Ureter (tissue), 1 donor: ENCODE measurements around the gene TSPAN11. TPM values are rescaled to one million over a fixed set of nuclear protein-coding genes. Genes with fewer than 3 reads are reported as not detected.
"Not testable (repeated sequence)": the region's sequence is repeated elsewhere in the genome, so short reads cannot be mapped to it uniquely, and the experiment has no call there.

ENCODE experiments used
- DNase-seq: peaks from one replicate; pipeline ENCODE4 v3.0.0-alpha.2; 2020; ENCODE audit warnings: low spot score
- total RNA-seq: library from RNA; stranded (reverse); gene quantifications from one replicate; pipeline ENCODE4 v1.2.4, GENCODE V29; 2023
- donor health status: DM: yes; HTN: yes; CAD: no.

Gene TSPAN11
- total RNA-seq = 3.4 TPM

- DNase-seq = no peak
These were observed at the start of gene TSPAN11 for GRCh38 chr12:30926243-30927221. Gene TSPAN11 (plus strand): TSS chr12:30926748. CDS start chr12:30953992, 27,244 bp downstream.

GRCh38 chr12:30877105-30877875 lies 49.3 kb upstream of the TSPAN11 start:
- no peak for DNase-seq

GRCh38 chr12:30878024-30878423 lies 48.5 kb upstream of the TSPAN11 start:
- no peak for DNase-seq

- DNase-seq = no peak
These were observed 46.5 kb upstream of the TSPAN11 start for GRCh38 chr12:30880061-30880460.

DNA sequence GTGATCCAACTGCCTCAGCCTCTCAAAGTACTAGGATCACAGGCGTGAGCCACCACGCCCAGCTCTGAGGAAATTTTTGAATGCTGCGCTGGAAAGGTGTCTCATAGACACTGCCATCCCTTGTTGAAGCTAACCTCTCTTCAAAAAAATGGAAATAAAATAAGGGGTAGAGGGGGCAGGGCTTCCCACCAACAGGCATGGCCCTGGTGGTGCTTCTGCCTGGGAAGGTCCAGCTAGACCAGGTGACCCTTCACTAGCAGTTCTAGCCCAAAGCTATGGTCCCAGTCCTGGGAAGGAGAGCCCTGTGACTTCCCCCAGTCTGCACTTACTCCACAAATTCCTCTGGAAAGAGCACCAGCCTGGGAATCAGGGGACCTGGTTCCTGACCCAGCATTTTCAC lies 45.7 kb upstream of the TSPAN11 start:
- no peak for DNase-seq

GRCh38 chr12:30882706-30883105 lies 43.8 kb upstream of the TSPAN11 start:
- DNase-seq = no peak

- DNase-seq = no peak
These were observed 41.7 kb upstream of the TSPAN11 start for GRCh38 chr12:30884799-30885198.

- no peak for DNase-seq
These were observed 41.2 kb upstream of the TSPAN11 start for GRCh38 chr12:30885321-30885720.

DNA sequence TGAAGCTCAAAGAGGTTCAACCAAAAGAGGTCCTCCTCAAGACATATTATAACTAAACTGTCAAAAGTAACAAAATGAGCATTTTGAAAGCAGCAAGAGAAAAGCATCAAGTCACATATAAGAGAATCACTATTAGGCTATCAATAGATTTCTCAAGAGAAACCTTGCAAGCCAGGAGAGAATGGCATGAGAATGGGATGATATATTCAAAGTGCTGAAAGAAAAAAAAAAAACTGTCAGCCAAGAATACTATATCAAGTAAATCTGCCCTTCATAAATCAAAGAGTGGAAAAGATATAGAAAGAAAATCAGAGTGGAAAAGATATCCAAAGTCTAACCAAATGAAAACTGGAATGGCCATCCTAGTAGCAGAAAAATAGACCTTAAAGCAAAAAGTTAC lies 39.3 kb upstream of the TSPAN11 start:
- no peak for DNase-seq

DNA sequence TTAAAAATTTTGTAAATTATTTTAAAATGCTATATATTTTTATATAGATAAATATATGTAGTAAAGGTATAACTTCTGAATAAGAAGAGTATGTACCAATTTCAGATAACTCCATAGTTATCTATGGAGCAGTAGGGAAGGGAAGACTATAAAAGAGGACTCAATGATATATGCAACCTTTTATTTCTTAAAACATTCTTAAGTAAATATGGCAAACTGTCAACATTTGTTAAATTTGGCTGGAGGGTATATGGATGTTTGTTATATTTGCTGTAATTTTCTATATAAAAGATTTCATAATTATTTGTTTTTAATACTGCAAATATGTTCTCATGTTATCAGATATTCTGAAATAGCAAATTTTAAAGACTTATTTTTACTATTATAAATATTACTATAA lies 38.3 kb upstream of the TSPAN11 start:
- no peak for DNase-seq

- DNase-seq = not testable (repeated sequence)
These were observed 32.0 kb upstream of the TSPAN11 start for GRCh38 chr12:30894531-30894930.

- no peak for DNase-seq
These were observed 30.1 kb upstream of the TSPAN11 start for GRCh38 chr12:30896461-30896860.

GRCh38 chr12:30898846-30899245 lies 27.7 kb upstream of the TSPAN11 start:
- DNase-seq = no peak

- no peak for DNase-seq
These were observed 26.2 kb upstream of the TSPAN11 start for GRCh38 chr12:30900351-30900750.

- no peak for DNase-seq
These were observed 24.5 kb upstream of the TSPAN11 start for GRCh38 chr12:30902001-30902400.

DNA sequence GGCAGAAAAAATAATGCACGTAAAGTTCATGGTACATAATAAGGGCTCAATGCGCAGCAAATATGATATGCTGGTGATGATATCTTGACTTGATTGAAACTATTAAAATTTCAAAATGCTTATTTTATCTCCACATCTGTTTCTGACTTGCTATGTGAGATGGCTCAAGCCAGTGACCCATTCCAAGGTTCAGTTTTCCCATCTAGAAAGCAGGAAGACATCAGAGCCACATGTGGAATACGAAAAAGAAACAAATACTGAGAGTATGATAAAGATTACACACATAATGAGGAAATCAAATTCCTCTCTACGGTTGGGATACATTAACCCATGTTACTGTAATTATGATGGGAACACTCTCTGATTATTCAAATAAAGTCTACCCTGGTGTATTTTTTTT lies 24.0 kb upstream of the TSPAN11 start:
- no peak for DNase-seq

GRCh38 chr12:30905463-30906009 lies 21.0 kb upstream of the TSPAN11 start:
- DNase-seq = no peak

DNA sequence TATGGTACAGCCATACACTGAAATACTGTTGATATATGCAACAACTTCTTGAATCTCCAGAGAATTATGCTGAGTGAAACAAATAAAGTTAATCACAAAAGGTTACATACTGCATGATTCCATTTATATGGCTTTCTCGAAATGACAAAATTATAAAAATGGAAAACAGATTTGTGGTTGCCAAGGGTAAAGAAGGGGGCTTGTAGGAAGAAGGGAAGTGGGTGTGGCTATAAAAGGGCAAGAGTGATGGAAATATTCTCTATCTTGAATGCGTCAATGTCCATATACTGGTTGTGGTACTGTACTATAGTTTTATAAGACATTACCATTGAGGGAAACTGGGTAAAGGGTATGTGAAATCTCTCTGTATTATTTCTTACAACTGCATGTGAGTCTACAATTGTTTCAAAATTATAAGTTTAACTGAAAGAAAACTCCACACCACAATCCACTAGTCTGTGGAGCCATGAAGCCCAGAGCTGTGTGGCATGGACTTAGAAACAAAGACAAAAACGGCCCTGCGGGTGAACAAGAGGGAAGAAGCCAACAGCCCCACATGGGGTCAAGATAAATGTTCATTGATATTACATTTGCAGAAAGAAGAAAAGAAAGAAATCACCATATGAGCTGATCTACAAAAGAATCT lies 18.3 kb upstream of the TSPAN11 start:
- no peak for DNase-seq

DNA sequence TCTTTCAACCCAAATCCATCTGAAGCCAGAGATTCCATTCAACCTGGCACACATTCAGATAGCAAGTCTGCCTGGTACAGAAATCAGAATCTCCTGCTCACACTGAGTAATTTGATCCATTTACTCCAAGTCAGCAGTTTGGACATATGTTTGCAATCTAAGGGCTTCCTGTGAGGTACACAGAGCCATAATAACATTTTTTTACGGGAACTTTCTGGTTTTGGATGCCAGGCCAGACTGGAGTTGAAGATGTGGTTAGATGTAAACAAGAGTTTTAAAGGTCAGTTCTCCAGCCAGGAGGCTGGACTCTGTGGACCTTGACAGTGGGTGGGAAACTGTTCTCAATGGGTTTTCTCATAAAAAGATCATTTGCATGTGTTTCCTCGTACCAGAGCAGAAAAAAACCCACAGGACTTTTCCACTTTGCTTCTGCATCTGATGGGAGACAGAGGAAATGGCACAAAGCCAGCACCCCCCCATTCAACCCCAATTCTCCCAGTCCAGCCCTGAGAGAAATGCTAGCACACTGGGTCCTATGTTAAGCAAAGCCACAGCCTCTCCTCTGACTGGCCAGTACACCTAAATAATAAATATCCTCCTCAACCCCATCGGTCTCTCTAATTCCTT lies 17.7 kb upstream of the TSPAN11 start:
- DNase-seq = no peak

DNA sequence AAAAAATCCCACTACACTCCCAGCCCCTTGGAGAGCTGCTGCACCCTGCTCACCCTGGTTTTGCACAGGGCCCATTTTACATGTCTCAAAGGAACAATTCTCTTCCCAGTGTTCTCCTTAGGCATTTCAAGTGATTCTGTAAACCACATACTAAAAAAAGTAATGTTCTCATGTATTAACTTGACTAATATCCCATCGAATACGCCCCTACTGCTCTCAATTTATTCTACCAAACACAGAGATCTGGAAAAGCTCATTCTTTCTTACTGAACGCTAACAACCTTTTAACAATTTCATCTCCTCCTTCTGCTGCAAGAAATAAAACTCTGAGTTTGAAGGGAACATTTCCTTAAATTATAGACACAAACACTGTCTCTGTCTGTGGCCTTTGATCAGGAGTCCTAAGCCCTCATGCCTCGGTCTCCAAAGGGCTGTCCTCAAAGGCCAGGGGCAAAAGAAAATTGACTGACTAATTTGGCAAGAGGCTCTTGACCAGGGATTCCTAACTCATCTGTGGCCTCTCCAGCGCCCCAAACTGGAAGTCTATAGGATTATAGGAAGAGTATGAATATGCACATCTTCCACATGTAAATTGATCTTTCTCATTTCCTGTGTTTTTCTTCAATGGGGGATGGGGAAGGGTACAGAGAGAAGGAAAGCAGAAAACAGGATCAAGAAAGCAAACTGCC lies 17.1 kb upstream of the TSPAN11 start:
- no peak for DNase-seq

DNA sequence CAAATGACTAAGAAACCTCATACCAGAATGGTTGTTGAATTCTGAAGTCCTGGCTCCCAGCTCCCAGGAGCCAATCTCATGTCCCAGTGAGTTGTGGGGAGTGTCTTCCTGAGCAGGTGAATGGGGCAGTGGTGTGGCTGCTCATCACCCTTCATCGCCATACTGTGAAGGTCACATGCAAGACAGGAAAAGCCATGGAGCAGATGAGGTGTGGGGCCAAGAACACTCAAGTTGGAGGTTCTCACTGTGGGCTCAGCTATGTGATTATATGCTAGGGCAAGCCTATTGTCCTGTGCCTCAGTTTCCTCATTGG lies 16.6 kb upstream of the TSPAN11 start:
- no peak for DNase-seq
